Spinal cord (tissue), 10 donors: ENCODE data around the gene VDAC2. TPM values are rescaled to one million over a fixed set of nuclear protein-coding genes. Genes with fewer than 3 reads are reported as not detected.
A peak's percentile ranks its signal among the peaks of the same experiment; 100 is the strongest.

Experiments used
- DNase-seq, 6 donors: peaks; one replicate each; pipeline versions ENCODE4 v3.0.0 to v3.0.0-alpha.2; 2013 to 2015; ENCODE audit warnings: low spot score in 6 of 6, low read depth in 4 of 6
- H3K27ac ChIP-seq: one replicate; pipeline ENCODE4 v1.5.1; 2013; ENCODE audit warnings: low read depth, low read length, control low read depth
- H3K27me3 ChIP-seq: one replicate; pipeline ENCODE4 v1.6.1; 2013; ENCODE audit warnings: low read length; ENCODE audit not compliant: control insufficient read depth, insufficient read depth
- H3K36me3 ChIP-seq: one replicate; pipeline ENCODE4 v1.6.1; 2013; ENCODE audit warnings: low read length; ENCODE audit not compliant: control insufficient read depth, insufficient read depth
- H3K4me1 ChIP-seq: one replicate; pipeline ENCODE4 v1.6.1; 2013; ENCODE audit warnings: low read length; ENCODE audit not compliant: control insufficient read depth, insufficient read depth
- H3K4me3 ChIP-seq: one replicate; pipeline ENCODE4 v1.5.1; 2013; ENCODE audit warnings: low read depth, low read length, control low read depth
- H3K9me3 ChIP-seq: one replicate; pipeline ENCODE4 v1.6.1; 2013; ENCODE audit warnings: low read length; ENCODE audit not compliant: control insufficient read depth, insufficient read depth
- WGBS: methylation state at CpG from one replicate; pipeline ENCODE4 v1.1.5; 2013; ENCODE audit warnings: missing lambda C conversion rate; ENCODE audit not compliant: insufficient coverage; 5-methylcytosine and 5-hydroxymethylcytosine counted together
- polyA plus RNA-seq, 2 donors: library from polyadenylated mRNA; unstranded; fragments of 120-200 nt; gene quantifications; one replicate each; pipeline ENCODE4 v1.2.1, GENCODE V29; 2013; ENCODE audit not compliant: insufficient read length in 2 of 2
- total RNA-seq, 2 donors: library from RNA; depleted of rRNA in 1 of 2; stranded (reverse); fragments of 120-200 nt in 1 of 2; fragments of >200 nt in 1 of 2; gene quantifications; one replicate each; pipeline versions ENCODE4 v1.2.3 to v1.2.4, GENCODE V29; 2013 to 2014
- donor health status: healthy.

Gene VDAC2
- total and polyA plus RNA-seq, 4 donors, result 119 to 229 (median 181) TPM

- peak overlapping the region; percentile 6 for H3K4me3 ChIP-seq
- 49% methylated on average over 12 of the region's 14 CpGs for WGBS
- H3K27ac ChIP-seq, result peak overlapping the region; percentile 47
- no peaks in the 10 kb centered on the region for H3K27me3 ChIP-seq
- DNase-seq, result peak in 2 of 6 donors; percentile 6 to 32
- H3K4me1 ChIP-seq, result peaks cover 29% of the 10 kb centered on the region
- no peaks in the 10 kb centered on the region for H3K9me3 ChIP-seq
- peaks cover 17% of the 10 kb centered on the region for H3K36me3 ChIP-seq
These were observed 22.9 kb downstream of the VDAC2 start for GRCh38 chr10:75233444-75234016.

GRCh38 chr10:75234017-75234682 lies 23.6 kb downstream of the VDAC2 start:
- Histone ChIP-seq H3K36me3 (peaks cover 17% of the 10 kb centered on the region), H3K9me3 (no peaks in the 10 kb centered on the region), H3K27me3 (no peaks in the 10 kb centered on the region), H3K4me1 (peaks cover 31% of the 10 kb centered on the region), H3K4me3 (peak overlapping the region; percentile 65), H3K27ac (peak overlapping the region; percentile 47)
- 6% methylated on average over 48 of the region's 48 CpGs for WGBS
- DNase-seq, result peak in 2 of 6 donors; percentile 80 to 91

- peak overlapping the region; percentile 47 for H3K27ac ChIP-seq
- H3K4me3 ChIP-seq, result peak overlapping the region; percentile 65
- no peaks in the 10 kb centered on the region for H3K9me3 ChIP-seq
- under 1% methylated on average over 62 of the region's 62 CpGs for whole genome bisulfite sequencing
- no peaks in the 10 kb centered on the region for H3K27me3 ChIP-seq
- peaks cover 17% of the 10 kb centered on the region for H3K36me3 ChIP-seq
- DNase-seq, result peak in 2 of 6 donors; percentile 41 to 56
- H3K4me1 ChIP-seq, result peaks cover 34% of the 10 kb centered on the region
These were observed 24.2 kb downstream of the VDAC2 start for GRCh38 chr10:75234683-75235374.

- WGBS, result under 1% methylated on average over 76 of the region's 76 CpGs
- H3K4me1 ChIP-seq, result peaks cover 34% of the 10 kb centered on the region
- H3K27ac ChIP-seq, result no peak within 1 kb of the TSS
- peaks cover 17% of the 10 kb centered on the region for H3K36me3 ChIP-seq
- H3K9me3 ChIP-seq, result no peaks in the 10 kb centered on the region
- DNase-seq, result peak; percentile 64 to 96 (median 78)
- no peaks in the 10 kb centered on the region for H3K27me3 ChIP-seq
- peak within 1 kb of the TSS; percentile 65 for H3K4me3 ChIP-seq
These were observed 25.0 kb downstream of the VDAC2 start, which contains the start of gene COMTD1 for GRCh38 chr10:75235375-75236177. Gene COMTD1 (minus strand): TSS chr10:75235957. CDS start chr10:75235928, 29 bp downstream.

- H3K36me3 ChIP-seq, result peaks cover 17% of the 10 kb centered on the region
- DNase-seq, result no peak
- H3K27ac ChIP-seq, result no peak overlapping the region
- WGBS, result 70% methylated on average over 7 of the region's 12 CpGs
- peak overlapping the region; percentile 65 for H3K4me3 ChIP-seq
- no peaks in the 10 kb centered on the region for H3K27me3 ChIP-seq
- peaks cover 34% of the 10 kb centered on the region for H3K4me1 ChIP-seq
- no peaks in the 10 kb centered on the region for H3K9me3 ChIP-seq
These were observed 25.7 kb downstream of the VDAC2 start for GRCh38 chr10:75236178-75236825.

- WGBS, result 89% methylated on average over 28 of the region's 37 CpGs
- Histone ChIP-seq H3K36me3 (peaks cover 9% of the 10 kb centered on the region), H3K4me1 (peaks cover 34% of the 10 kb centered on the region), H3K27me3 (no peaks in the 10 kb centered on the region), H3K27ac (no peak overlapping the region), H3K9me3 (no peaks in the 10 kb centered on the region), H3K4me3 (no peak overlapping the region)
- DNase-seq, result no peak
These were observed 27.8 kb downstream of the VDAC2 start for GRCh38 chr10:75238182-75239095.

GRCh38 chr10:75239096-75239790 lies 28.6 kb downstream of the VDAC2 start:
- 50% methylated on average over 6 of the region's 11 CpGs for WGBS
- peaks cover 27% of the 10 kb centered on the region for H3K4me1 ChIP-seq
- peak in 1 of 6 donors; percentile 77 for DNase-seq

More at GRCh38 chr10:75239096-75239790, 28.6 kb downstream of the VDAC2 start:
- no peaks in the 10 kb centered on the region for H3K9me3 ChIP-seq
- H3K27ac ChIP-seq, result no peak overlapping the region
- H3K4me3 ChIP-seq, result no peak overlapping the region
- peaks cover 2% of the 10 kb centered on the region for H3K36me3 ChIP-seq
- H3K27me3 ChIP-seq, result no peaks in the 10 kb centered on the region
